Measurements from ENCODE around the gene VCL. TPM values are rescaled to one million over a fixed set of nuclear protein-coding genes. Genes with fewer than 3 reads are reported as not detected.

The VCL gene
- total and polyA plus RNA-seq, 9 of the 15 experiments (the other 6 are each of a cell fraction or from before 2014, with no cell fraction given): 29.8 to 186 (median 76.4) TPM

GRCh38 chr10:74123081-74123480 is 125.2 kb downstream of the VCL start:
- DNase-seq (ENCODE audit: extremely low read depth in 1 of 4, low spot score in 3 of 4) (no peak), ATAC-seq (no peak), FAIRE-seq (no peak)
- Histone ChIP-seq H3K36me3 (ENCODE audit: control insufficient read depth, insufficient read depth, low read length) (peaks cover 90% of the 10 kb centered on the region), H3K79me2 (ENCODE audit: control insufficient read depth, insufficient read depth, low read length) (no peaks in the 10 kb centered on the region), H3K9me3 (replicated peaks; ENCODE audit: control insufficient read depth, insufficient read depth, low read depth, low read length) (no peaks in the 10 kb centered on the region), H3K9ac (ENCODE audit: insufficient read depth in 1 of 2, low read depth in 2 of 2, low read length in 2 of 2) (no peak overlapping the region), H3K4me2 (ENCODE audit: insufficient read depth, low read length) (no peak overlapping the region), H3K4me1 (replicated peaks in 1 of 2; ENCODE audit: control insufficient read depth in 2 of 2, insufficient read depth in 2 of 2, low read length in 2 of 2) (peaks cover 0 to 2% of the 10 kb centered on the region in 2 experiments; a peak in 2 of 5 replicates), H4K20me1 (replicated peaks; ENCODE audit: control insufficient read depth, insufficient read depth, low read length) (no peaks in the 10 kb centered on the region), H3K9me1 (ENCODE audit: control insufficient read depth, insufficient read depth, low read length) (no peaks in the 10 kb centered on the region), H3K4me3 (no peak overlapping the region), H2AFZ (ENCODE audit: low read depth, low read length) (no peak overlapping the region), H3K27ac (ENCODE audit: extremely low read depth, low read depth, low read length) (no peak overlapping the region), H3K27me3 (ENCODE audit: control insufficient read depth in 2 of 2, insufficient read depth in 2 of 2, low read length in 2 of 2) (no peaks in the 10 kb centered on the region)
- WGBS (ENCODE audit: insufficient coverage, low coverage, missing lambda C conversion rate): 21% methylated on average over 1 of the region's 1 CpG
- CTCF ChIA-PET (ENCODE audit: low intra/inter-chr PET ratio): interaction anchor here (0.6 kb wide), 1 partner anchor 1287 kb away, joined by 3 read pairs; no protein-coding TSS in a partner anchor
- in situ Hi-C loops (cut with MboI): no loop called here
- BruUV-seq (replicated peaks): no TSS peak
- intact Hi-C loops (cut with micrococcal nuclease): no loop called here
- POLR2A ChIA-PET: interaction anchor here (0.8 to 2.6 kb wide), 5 partner anchors 10 to 27 kb away, joined by 3 to 14 read pairs (median 10); no protein-coding TSS in a partner anchor
- TF ChIP-seq ZMIZ1 (IDR thresholded peaks at IDR 0.05; ENCODE audit: low read depth in 2 of 2, low read length in 2 of 2) (no peak), DNMT1 (IDR thresholded peaks at IDR 0.05) (no peak), FUS (optimal IDR thresholded peaks at IDR 0.05; ENCODE audit: low read depth, low read length) (no peak), MAFF (IDR thresholded peaks at IDR 0.05; ENCODE audit: low read length) (no peak), PHB2 (IDR thresholded peaks at IDR 0.05; ENCODE audit: low read depth) (no peak), ELK1 (CRISPR knock-in tag; IDR thresholded peaks at IDR 0.05) (no peak), ZBTB11 (CRISPR knock-in tag; IDR thresholded peaks at IDR 0.05) (no peak), CREB5 (CRISPR knock-in tag; IDR thresholded peaks at IDR 0.05) (no peak), GABPB2 (CRISPR knock-in tag; conservative IDR thresholded peaks at IDR 0.05) (no peak)

Measured in K562 (cell line).